ENCODE results near the gene GRID1.
"Not testable (repeated sequence)": the region's sequence is repeated elsewhere in the genome, so short reads cannot be mapped to it uniquely, and the experiment has no call there.

Gene GRID1

DNA sequence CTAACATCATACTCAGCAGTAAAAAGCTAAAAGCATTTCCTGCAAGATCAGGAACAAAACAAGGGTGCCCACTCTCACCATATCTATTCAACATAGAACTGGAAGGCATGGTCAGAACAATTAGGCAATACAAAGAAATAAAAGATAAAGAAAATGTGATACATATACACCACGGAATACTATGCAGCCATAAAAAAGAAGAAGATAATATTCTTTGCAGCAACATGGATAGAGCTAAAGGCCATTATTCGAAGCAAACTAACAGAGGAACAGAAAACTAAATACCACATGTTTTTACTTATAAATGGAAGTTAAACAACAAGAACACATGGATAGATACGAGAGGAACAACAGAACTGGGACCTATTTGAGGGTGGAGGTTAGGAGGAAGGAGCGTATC, 652.7 kb downstream of the GRID1 start:
- peaks cover 5% of the 10 kb centered on the region for H3K9me3 Mint-ChIP-seq
- no peaks in the 10 kb centered on the region for H3K36me3 Mint-ChIP-seq (ENCODE audit: low read depth)
- H3K4me3 Mint-ChIP-seq: no peak overlapping the region
- H3K4me1 Mint-ChIP-seq (ENCODE audit: low read depth): no peaks in the 10 kb centered on the region
- H3K27ac Mint-ChIP-seq: no peak overlapping the region
- no peaks in the 10 kb centered on the region for H3K27me3 Mint-ChIP-seq (ENCODE audit: low read depth)

DNA sequence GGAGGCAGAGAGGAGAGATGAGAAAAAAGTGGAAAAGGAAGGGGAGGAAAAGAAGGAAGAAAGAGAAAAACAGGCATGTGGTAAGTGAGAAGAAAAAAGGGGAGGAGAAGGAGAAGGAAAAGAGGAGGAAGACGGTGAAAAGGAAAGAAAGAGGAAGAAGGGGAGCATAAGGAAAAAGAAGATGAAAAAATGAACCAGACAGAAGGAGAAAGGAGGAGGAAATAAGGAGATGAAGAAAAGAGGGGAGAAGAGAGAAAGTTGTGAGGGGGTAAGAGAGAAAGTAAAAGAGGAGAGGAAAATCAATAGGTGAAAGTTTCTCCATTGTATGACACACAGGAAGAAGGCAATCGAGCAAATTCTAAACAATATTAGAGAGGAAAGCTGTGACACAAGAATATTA, 663.8 kb downstream of the GRID1 start:
- Mint-ChIP-seq H3K36me3 (ENCODE audit: low read depth) (no peaks in the 10 kb centered on the region), H3K9me3 (no peaks in the 10 kb centered on the region), H3K27ac (no peak overlapping the region), H3K4me3 (no peak overlapping the region), H3K4me1 (ENCODE audit: low read depth) (no peaks in the 10 kb centered on the region), H3K27me3 (ENCODE audit: low read depth) (no peaks in the 10 kb centered on the region)

DNA sequence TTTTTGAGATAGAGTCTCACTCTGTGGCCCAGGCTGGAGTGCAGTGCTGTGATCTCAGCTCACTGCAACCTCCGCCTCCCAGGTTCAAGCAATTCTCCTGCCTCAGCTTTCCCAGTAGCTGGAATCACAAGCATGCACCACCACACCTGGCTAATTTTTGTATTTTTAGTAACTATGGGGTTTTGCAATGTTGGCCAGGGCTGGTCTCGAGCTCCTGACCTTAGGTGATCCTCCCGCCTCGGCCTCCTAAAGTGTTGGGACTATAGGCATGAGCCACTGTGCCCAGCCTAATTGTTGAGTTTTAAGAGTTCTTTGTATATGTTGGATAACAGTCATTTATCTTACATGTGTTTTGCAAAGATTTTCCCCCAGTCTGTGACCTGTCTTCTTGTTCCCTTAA, 667.5 kb downstream of the GRID1 start:
- H3K36me3 Mint-ChIP-seq (ENCODE audit: low read depth); H3K4me3 Mint-ChIP-seq; H3K9me3 Mint-ChIP-seq; H3K27me3 Mint-ChIP-seq (ENCODE audit: low read depth); H3K27ac Mint-ChIP-seq; H3K4me1 Mint-ChIP-seq (ENCODE audit: low read depth): not testable (repeated sequence)

DNA sequence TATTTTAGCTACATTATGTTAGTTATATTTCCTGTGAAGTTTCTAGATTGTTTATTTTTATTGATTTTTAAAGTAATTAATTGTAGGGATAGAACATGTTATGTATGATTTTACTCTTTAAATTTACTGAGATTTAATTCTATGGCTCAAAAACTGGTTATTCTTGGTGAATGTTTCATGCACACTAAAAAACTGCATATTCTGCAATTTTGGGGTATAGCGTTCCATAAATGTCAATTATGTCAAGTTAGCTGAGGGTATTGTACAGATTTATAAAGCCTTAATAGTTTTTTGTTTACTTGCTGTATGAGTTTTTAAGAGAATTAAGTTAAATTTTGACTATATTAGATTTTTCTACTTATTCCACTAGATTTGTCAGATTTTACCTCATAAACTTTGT, 669.7 kb downstream of the GRID1 start:
- Mint-ChIP-seq H3K27me3 (ENCODE audit: low read depth) (no peaks in the 10 kb centered on the region), H3K27ac (no peak overlapping the region), H3K36me3 (ENCODE audit: low read depth) (no peaks in the 10 kb centered on the region), H3K9me3 (no peaks in the 10 kb centered on the region), H3K4me3 (no peak overlapping the region), H3K4me1 (ENCODE audit: low read depth) (no peaks in the 10 kb centered on the region)

GRCh38 chr10:85682621-85683020, 684.0 kb downstream of the GRID1 start:
- Mint-ChIP-seq H3K27ac (no peak overlapping the region), H3K4me3 (no peak overlapping the region), H3K27me3 (ENCODE audit: low read depth) (no peaks in the 10 kb centered on the region), H3K36me3 (ENCODE audit: low read depth) (no peaks in the 10 kb centered on the region), H3K9me3 (no peaks in the 10 kb centered on the region), H3K4me1 (ENCODE audit: low read depth) (no peaks in the 10 kb centered on the region)

DNA sequence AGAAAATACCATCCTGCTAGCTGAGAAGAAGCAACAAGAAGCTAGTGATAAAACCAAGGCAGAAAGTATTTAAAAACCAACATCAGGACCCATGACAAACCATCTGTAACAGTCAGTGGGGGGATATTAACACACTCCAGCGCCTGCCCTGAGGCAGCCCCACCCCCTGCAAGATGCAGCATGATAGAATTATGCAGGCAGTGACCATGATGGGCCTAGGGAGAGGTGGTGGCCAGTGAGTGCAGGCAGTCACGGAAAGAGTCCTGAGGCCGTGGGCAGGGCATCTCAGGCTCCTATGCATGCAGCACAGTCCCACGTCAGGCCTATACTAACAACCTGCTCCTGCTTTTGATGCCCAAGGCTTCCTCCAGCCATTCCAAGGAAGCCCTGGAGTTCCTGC, 686.9 kb downstream of the GRID1 start:
- no peaks in the 10 kb centered on the region for H3K4me1 Mint-ChIP-seq (ENCODE audit: low read depth)
- no peaks in the 10 kb centered on the region for H3K36me3 Mint-ChIP-seq (ENCODE audit: low read depth)
- no peak overlapping the region for H3K4me3 Mint-ChIP-seq
- no peak overlapping the region for H3K27ac Mint-ChIP-seq
- no peaks in the 10 kb centered on the region for H3K9me3 Mint-ChIP-seq
- H3K27me3 Mint-ChIP-seq (ENCODE audit: low read depth): no peaks in the 10 kb centered on the region

GRCh38 chr10:85679061-85679460, 687.5 kb downstream of the GRID1 start:
- Mint-ChIP-seq H3K27ac (no peak overlapping the region), H3K9me3 (no peaks in the 10 kb centered on the region), H3K4me1 (ENCODE audit: low read depth) (no peaks in the 10 kb centered on the region), H3K4me3 (no peak overlapping the region), H3K36me3 (ENCODE audit: low read depth) (no peaks in the 10 kb centered on the region), H3K27me3 (ENCODE audit: low read depth) (no peaks in the 10 kb centered on the region)

DNA sequence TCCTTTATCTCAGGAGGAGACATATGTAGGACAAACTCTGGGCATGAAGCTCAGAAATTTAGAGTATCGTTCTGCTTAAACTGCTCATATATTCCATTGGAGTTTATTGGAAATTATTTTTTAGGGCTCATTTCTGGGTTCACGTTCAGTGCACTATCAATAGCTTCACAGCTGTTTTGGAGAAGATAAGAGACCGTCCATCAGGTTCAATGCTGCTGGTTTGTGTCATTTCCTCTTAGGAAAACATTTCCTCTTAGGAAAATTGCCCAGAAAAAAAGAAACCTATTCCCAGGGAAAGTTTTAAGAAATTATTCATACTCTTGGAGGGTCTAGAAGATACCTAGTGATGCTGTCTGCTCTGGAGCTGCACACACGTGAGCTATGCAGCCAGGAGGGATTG, 691.7 kb downstream of the GRID1 start:
- H3K4me1 Mint-ChIP-seq (ENCODE audit: low read depth): peaks cover 4% of the 10 kb centered on the region
- H3K27me3 Mint-ChIP-seq (ENCODE audit: low read depth): no peaks in the 10 kb centered on the region
- H3K4me3 Mint-ChIP-seq: no peak overlapping the region
- no peak overlapping the region for H3K27ac Mint-ChIP-seq
- H3K9me3 Mint-ChIP-seq: peaks cover 7% of the 10 kb centered on the region
- no peaks in the 10 kb centered on the region for H3K36me3 Mint-ChIP-seq (ENCODE audit: low read depth)

DNA sequence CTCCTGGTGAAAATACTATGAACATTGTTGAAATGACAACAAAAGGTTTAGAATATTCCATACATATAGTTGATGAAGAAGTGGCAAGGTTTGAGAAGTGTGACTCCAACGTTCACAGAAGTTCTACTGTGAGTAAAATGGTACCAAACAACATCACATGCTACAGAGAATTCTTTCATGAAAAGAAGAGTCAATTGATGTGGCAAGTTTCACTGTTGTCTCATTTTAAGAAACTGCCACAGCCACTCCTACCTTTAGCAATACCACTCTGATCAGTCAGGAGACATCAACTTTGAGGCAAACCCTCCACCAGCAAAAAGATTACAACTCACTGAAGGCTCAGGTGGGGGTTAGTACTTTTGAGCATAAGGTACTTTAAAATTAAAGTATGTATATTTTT, 693.3 kb downstream of the GRID1 start:
- Mint-ChIP-seq H3K4me3 (no peak overlapping the region), H3K9me3 (peaks cover 7% of the 10 kb centered on the region), H3K27ac (no peak overlapping the region), H3K36me3 (ENCODE audit: low read depth) (no peaks in the 10 kb centered on the region), H3K4me1 (ENCODE audit: low read depth) (peaks cover 4% of the 10 kb centered on the region), H3K27me3 (ENCODE audit: low read depth) (no peaks in the 10 kb centered on the region)

GRCh38 chr10:85671530-85671929, 695.1 kb downstream of the GRID1 start:
- Mint-ChIP-seq H3K27me3 (ENCODE audit: low read depth) (no peaks in the 10 kb centered on the region), H3K4me1 (ENCODE audit: low read depth) (peaks cover 4% of the 10 kb centered on the region), H3K36me3 (ENCODE audit: low read depth) (no peaks in the 10 kb centered on the region), H3K4me3 (no peak overlapping the region), H3K9me3 (peaks cover 7% of the 10 kb centered on the region), H3K27ac (no peak overlapping the region)

DNA sequence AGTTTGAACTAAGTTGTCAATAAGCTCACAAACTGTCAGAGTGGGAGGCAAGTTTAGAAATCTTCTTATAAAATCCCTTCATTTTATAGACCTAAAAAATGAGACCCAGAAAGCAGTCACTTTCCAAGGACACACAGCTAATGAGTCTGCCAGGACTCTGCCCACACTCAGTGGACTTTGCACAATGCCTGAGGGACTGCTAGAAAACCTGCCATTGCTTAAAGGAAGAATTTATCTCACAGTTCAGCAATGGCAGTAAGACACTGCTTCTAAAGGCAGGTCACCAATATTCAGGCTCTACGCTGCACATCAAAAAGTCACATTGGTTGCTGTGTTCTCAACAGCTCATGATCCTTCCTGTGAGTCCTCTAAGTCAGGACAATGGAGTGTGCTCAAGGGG, 698.1 kb downstream of the GRID1 start:
- Mint-ChIP-seq H3K27me3 (ENCODE audit: low read depth) (no peaks in the 10 kb centered on the region), H3K36me3 (ENCODE audit: low read depth) (no peaks in the 10 kb centered on the region), H3K4me1 (ENCODE audit: low read depth) (peaks cover 4% of the 10 kb centered on the region), H3K4me3 (no peak overlapping the region), H3K27ac (no peak overlapping the region), H3K9me3 (peaks cover 7% of the 10 kb centered on the region)

GRCh38 chr10:85667638-85668233, 698.9 kb downstream of the GRID1 start:
- H3K4me3 Mint-ChIP-seq: no peak overlapping the region
- no peaks in the 10 kb centered on the region for H3K36me3 Mint-ChIP-seq (ENCODE audit: low read depth)
- H3K9me3 Mint-ChIP-seq: peaks cover 2% of the 10 kb centered on the region
- peaks cover 4% of the 10 kb centered on the region for H3K4me1 Mint-ChIP-seq (ENCODE audit: low read depth)
- no peak overlapping the region for H3K27ac Mint-ChIP-seq
- no peaks in the 10 kb centered on the region for H3K27me3 Mint-ChIP-seq (ENCODE audit: low read depth)

- Mint-ChIP-seq H3K27ac (no peak overlapping the region), H3K9me3 (no peaks in the 10 kb centered on the region), H3K4me1 (ENCODE audit: low read depth) (peaks cover 4% of the 10 kb centered on the region), H3K36me3 (ENCODE audit: low read depth) (no peaks in the 10 kb centered on the region), H3K27me3 (ENCODE audit: low read depth) (no peaks in the 10 kb centered on the region), H3K4me3 (no peak overlapping the region)
Measured at GRCh38 chr10:85666987-85667386, 699.6 kb downstream of the GRID1 start.

DNA sequence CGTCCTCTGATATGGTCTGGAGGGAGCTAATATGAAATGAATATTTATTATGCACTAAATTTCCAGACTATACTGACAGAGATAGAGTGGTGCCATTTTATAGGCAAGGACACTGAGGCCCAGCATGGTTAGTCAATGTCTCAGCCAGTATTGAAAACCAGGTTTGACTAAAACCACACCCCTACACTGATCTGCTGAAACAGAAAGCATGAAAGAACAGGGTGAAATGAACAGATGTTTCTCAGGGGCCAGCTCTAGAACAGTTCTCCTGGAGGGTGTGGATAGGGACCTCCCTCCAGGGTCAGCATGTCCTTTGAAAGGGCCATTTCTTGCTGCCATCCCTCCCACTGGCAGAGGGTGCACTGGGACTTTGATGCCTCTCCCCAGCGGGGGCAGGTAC, 700.5 kb downstream of the GRID1 start:
- H3K4me1 Mint-ChIP-seq (ENCODE audit: low read depth): no peaks in the 10 kb centered on the region
- H3K27ac Mint-ChIP-seq: no peak overlapping the region
- no peaks in the 10 kb centered on the region for H3K9me3 Mint-ChIP-seq
- no peaks in the 10 kb centered on the region for H3K27me3 Mint-ChIP-seq (ENCODE audit: low read depth)
- no peaks in the 10 kb centered on the region for H3K36me3 Mint-ChIP-seq (ENCODE audit: low read depth)
- no peak overlapping the region for H3K4me3 Mint-ChIP-seq

- Mint-ChIP-seq H3K27me3 (ENCODE audit: low read depth) (no peaks in the 10 kb centered on the region), H3K4me1 (ENCODE audit: low read depth) (no peaks in the 10 kb centered on the region), H3K9me3 (no peaks in the 10 kb centered on the region), H3K36me3 (ENCODE audit: low read depth) (no peaks in the 10 kb centered on the region), H3K27ac (no peak overlapping the region), H3K4me3 (no peak overlapping the region)
Measured at GRCh38 chr10:85665681-85666080, 700.9 kb downstream of the GRID1 start.

DNA sequence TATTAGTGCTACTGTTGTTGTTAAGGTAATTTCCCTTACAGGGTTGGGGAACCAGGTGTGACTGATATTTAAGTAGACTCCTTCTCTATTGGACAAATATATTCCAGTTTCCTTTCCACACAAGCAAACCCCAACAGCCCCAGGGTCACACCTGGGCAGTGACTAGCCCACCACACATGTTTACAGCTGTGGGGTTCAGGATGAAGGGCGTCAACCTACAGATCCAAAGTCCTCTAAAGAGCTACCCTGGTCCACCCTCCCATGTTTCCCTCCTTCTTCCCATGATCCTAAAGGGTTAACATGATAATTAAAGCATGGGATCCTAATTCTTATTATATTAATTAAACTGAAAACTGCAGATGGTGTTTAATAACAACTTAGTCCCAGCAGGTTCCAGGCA, 701.5 kb downstream of the GRID1 start:
- Mint-ChIP-seq H3K36me3 (ENCODE audit: low read depth) (no peaks in the 10 kb centered on the region), H3K9me3 (no peaks in the 10 kb centered on the region), H3K4me1 (ENCODE audit: low read depth) (no peaks in the 10 kb centered on the region), H3K4me3 (no peak overlapping the region), H3K27ac (no peak overlapping the region), H3K27me3 (ENCODE audit: low read depth) (no peaks in the 10 kb centered on the region)
